Testis (tissue), 3 donors: Measurements from ENCODE around the gene HIGD1C. TPM values are rescaled to one million over a fixed set of nuclear protein-coding genes. Genes with fewer than 3 reads are reported as not detected.
A peak's percentile ranks its signal among the peaks of the same experiment; 100 is the strongest.
"Not testable (repeated sequence)": the region's sequence is repeated elsewhere in the genome, so short reads cannot be mapped to it uniquely, and the experiment has no call there.

Source experiments
- DNase-seq: peaks from one replicate; pipeline ENCODE4 v3.0.0-alpha.2; 2019
- H3K27ac ChIP-seq, 2 donors: fragments of 200-600 bp; sonication (generic); one replicate each; pipeline ENCODE4 v1.5.1; 2019
- H3K27me3 ChIP-seq: fragments of 200-600 bp; sonication (generic); one replicate; pipeline ENCODE4 v1.5.1; 2019
- H3K36me3 ChIP-seq: fragments of 200-600 bp; sonication (generic); one replicate; pipeline ENCODE4 v1.5.1; 2017; ENCODE audit warnings: low read depth; ENCODE audit errors: missing control alignments
- H3K4me1 ChIP-seq: fragments of 200-600 bp; sonication (generic); one replicate; pipeline ENCODE4 v1.5.1; 2019
- H3K4me3 ChIP-seq, 2 donors: fragments of 200-600 bp; sonication (generic); one replicate each; pipeline ENCODE4 v1.5.1; 2017 to 2019
- H3K9me3 ChIP-seq: fragments of 200-600 bp; sonication (generic); one replicate; pipeline ENCODE4 v1.5.1; 2017
- CTCF ChIP-seq, 3 experiments: fragments of 450-650 bp in 2 of 3; fragments of 200-600 bp in 1 of 3; sonication (generic) in 1 of 3; IDR thresholded peaks; one replicate each; pipeline ENCODE4 v1.5.1; 2016 to 2019; ENCODE audit warnings: antibody characterized with exemption in 3 of 3, mild to moderate bottlenecking in 2 of 3, moderate library complexity in 1 of 3
- POLR2A ChIP-seq: fragments of 450-650 bp; IDR thresholded peaks from one replicate; pipeline ENCODE4 v1.6.1; 2017; ENCODE audit warnings: antibody characterized with exemption, mild to moderate bottlenecking, moderate library complexity
- WGBS, 2 donors: methylation state at CpG; one replicate each; pipeline ENCODE4 v1.1.5; 2018; 5-methylcytosine and 5-hydroxymethylcytosine counted together
- intact Hi-C: fragments of 100-400 bp; cut with DNase I; formaldehyde crosslinking; loops from one replicate; pipeline ENCODE4 v1.15.1; 2023; ENCODE audit warnings: low total_unique reads
- polyA plus RNA-seq: library from polyadenylated mRNA; stranded (reverse); fragments of 350-450 nt; fragmentation: Illumina TruSeq; extraction: RNeasy Lipid Tissue Mini Kit (QIAGEN cat#74804); gene quantifications from one replicate; pipeline ENCODE4 v1.2.3, GENCODE V29; 2014; ENCODE audit warnings: low read depth, low replicate concordance; ENCODE audit not compliant: insufficient read depth
- total RNA-seq, 2 donors: library from RNA; depleted of rRNA; stranded (reverse); fragments of >200 nt; gene quantifications; one replicate each; pipeline ENCODE4 v1.2.3, GENCODE V29; 2016

The HIGD1C gene
- total and polyA plus RNA-seq, 3 donors from 2014 or later, result 3.4 TPM; not detected in 2

GRCh38 chr12:51008329-51009055 lies 56.1 kb downstream of the HIGD1C start:
- Histone ChIP-seq H3K27me3 (no peaks in the 10 kb centered on the region), H3K36me3 (no peaks in the 10 kb centered on the region), H3K4me3 (no peak overlapping the region), H3K4me1 (peaks cover 24% of the 10 kb centered on the region), H3K9me3 (no peaks in the 10 kb centered on the region), H3K27ac (peak overlapping the region; percentile 81 to 84)
- intact Hi-C loops, result no loop called here
- TF ChIP-seq POLR2A, result no peak
- 71 to 85% methylated on average over 1 of the region's 1 CpG for WGBS, 2 donors
- DNase-seq, result no peak

GRCh38 chr12:51009056-51009440 lies 56.7 kb downstream of the HIGD1C start:
- peak overlapping the region; percentile 81 to 84 for H3K27ac ChIP-seq
- TF ChIP-seq CTCF (IDR thresholded peaks at IDR 0.05), result no peak
- no peak for TF ChIP-seq POLR2A
- peaks cover 24% of the 10 kb centered on the region for H3K4me1 ChIP-seq
- peak; percentile 90 for DNase-seq
- no peaks in the 10 kb centered on the region for H3K9me3 ChIP-seq
- no peak overlapping the region for H3K4me3 ChIP-seq
- WGBS, 2 donors, result 30 to 70% methylated on average over 8 of the region's 8 CpGs
- H3K36me3 ChIP-seq, result no peaks in the 10 kb centered on the region
- no peaks in the 10 kb centered on the region for H3K27me3 ChIP-seq
- intact Hi-C loops, result no loop called here

- peak overlapping the region; percentile 1 to 12 for H3K27ac ChIP-seq
- no peaks in the 10 kb centered on the region for H3K9me3 ChIP-seq
- peak; percentile 43 for DNase-seq
- intact Hi-C loops, result no loop called here
- TF ChIP-seq POLR2A, result no peak
- no peak for TF ChIP-seq CTCF (IDR thresholded peaks at IDR 0.05)
- no peak overlapping the region for H3K4me3 ChIP-seq
- H3K4me1 ChIP-seq, result peaks cover 24% of the 10 kb centered on the region
- 67 to 76% methylated on average over 4 of the region's 4 CpGs for WGBS, 2 donors
- no peaks in the 10 kb centered on the region for H3K36me3 ChIP-seq
- no peaks in the 10 kb centered on the region for H3K27me3 ChIP-seq
Measured at GRCh38 chr12:51011955-51012354, 59.6 kb downstream of the HIGD1C start.

- Histone ChIP-seq H3K27me3 (no peaks in the 10 kb centered on the region), H3K4me1 (peaks cover 27% of the 10 kb centered on the region), H3K27ac (peak overlapping the region in 1 of 2 donors; percentile 1), H3K4me3 (no peak overlapping the region), H3K36me3 (no peaks in the 10 kb centered on the region), H3K9me3 (no peaks in the 10 kb centered on the region)
- 55 to 80% methylated on average over 5 of the region's 5 CpGs for WGBS, 2 donors
- intact Hi-C loops, result no loop called here
- DNase-seq, result no peak
- TF ChIP-seq CTCF (IDR thresholded peaks at IDR 0.05), result no peak
- no peak for TF ChIP-seq POLR2A
Measured at GRCh38 chr12:51012570-51013236, 60.4 kb downstream of the HIGD1C start.

- H3K9me3 ChIP-seq, result no peaks in the 10 kb centered on the region
- TF ChIP-seq CTCF (IDR thresholded peaks at IDR 0.05) (no peak), POLR2A (no peak)
- H3K4me3 ChIP-seq, result no peak overlapping the region
- H3K4me1 ChIP-seq, result peaks cover 27% of the 10 kb centered on the region
- no peak overlapping the region for H3K27ac ChIP-seq
- H3K36me3 ChIP-seq, result no peaks in the 10 kb centered on the region
- no peaks in the 10 kb centered on the region for H3K27me3 ChIP-seq
- no peak for DNase-seq
- intact Hi-C loops, result no loop called here
- WGBS, 2 donors, result 83 to 87% methylated on average over 7 of the region's 7 CpGs
Measured at GRCh38 chr12:51013441-51013840, 61.1 kb downstream of the HIGD1C start.

- H3K9me3 ChIP-seq, intact Hi-C loops, H3K27ac ChIP-seq, DNase-seq, H3K27me3 ChIP-seq, H3K4me3 ChIP-seq, H3K36me3 ChIP-seq: not testable (repeated sequence)
- peaks cover 18% of the 10 kb centered on the region for H3K4me1 ChIP-seq
- WGBS, 2 donors, result 91 to 92% methylated on average over 9 of the region's 9 CpGs
Measured at GRCh38 chr12:51014467-51014866, 62.1 kb downstream of the HIGD1C start.
